Adrenal gland (tissue), 5 donors: Measurements from ENCODE around the gene FYN.

Experiments
- POLR2A ChIP-seq, 2 donors: fragments of 450-650 bp; IDR thresholded peaks; one replicate each; pipeline ENCODE4 v1.6.1; 2017; ENCODE audit warnings: antibody characterized with exemption in 2 of 2, mild to moderate bottlenecking in 2 of 2, moderate library complexity in 1 of 2
- TF ChIP-seq, protein P1 (sequence below), 6 experiments: fragments of 450-650 bp in 4 of 6; fragments of 200-600 bp in 2 of 6; sonication (generic) in 1 of 6; IDR thresholded peaks; 1 replicate in 5 of 6; 2 replicates in 1 of 6; pipeline versions ENCODE4 v1.5.1 to v1.8.0; 2016 to 2021; ENCODE audit warnings: antibody characterized with exemption in 6 of 6, mild to moderate bottlenecking in 2 of 6, moderate library complexity in 1 of 6
- donor health status: DM: no; HTN: no; CAD: no.

DNA sequence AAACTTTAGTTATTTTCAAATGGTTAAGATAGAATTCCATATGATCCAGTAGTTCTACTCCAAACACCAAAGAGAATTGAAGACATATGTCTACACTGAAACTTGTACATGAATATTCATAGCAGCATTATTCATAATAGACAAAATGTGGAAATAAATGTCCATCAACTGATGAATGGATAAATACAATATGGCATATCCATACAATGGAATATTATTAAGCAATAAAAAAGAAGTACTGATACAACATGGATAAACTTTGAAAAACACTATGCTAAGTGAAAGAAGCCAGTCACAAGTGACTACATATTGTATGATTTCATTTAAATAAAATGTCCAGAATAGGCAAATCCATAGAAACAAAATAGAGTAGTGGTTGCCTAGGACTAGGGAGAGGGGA is 234.0 kb downstream of the FYN start:
- TF ChIP-seq POLR2A (IDR thresholded peaks at IDR 0.05): no peak
- TF ChIP-seq, protein P1, sequence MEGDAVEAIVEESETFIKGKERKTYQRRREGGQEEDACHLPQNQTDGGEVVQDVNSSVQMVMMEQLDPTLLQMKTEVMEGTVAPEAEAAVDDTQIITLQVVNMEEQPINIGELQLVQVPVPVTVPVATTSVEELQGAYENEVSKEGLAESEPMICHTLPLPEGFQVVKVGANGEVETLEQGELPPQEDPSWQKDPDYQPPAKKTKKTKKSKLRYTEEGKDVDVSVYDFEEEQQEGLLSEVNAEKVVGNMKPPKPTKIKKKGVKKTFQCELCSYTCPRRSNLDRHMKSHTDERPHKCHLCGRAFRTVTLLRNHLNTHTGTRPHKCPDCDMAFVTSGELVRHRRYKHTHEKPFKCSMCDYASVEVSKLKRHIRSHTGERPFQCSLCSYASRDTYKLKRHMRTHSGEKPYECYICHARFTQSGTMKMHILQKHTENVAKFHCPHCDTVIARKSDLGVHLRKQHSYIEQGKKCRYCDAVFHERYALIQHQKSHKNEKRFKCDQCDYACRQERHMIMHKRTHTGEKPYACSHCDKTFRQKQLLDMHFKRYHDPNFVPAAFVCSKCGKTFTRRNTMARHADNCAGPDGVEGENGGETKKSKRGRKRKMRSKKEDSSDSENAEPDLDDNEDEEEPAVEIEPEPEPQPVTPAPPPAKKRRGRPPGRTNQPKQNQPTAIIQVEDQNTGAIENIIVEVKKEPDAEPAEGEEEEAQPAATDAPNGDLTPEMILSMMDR (IDR thresholded peaks at IDR 0.05): no peak
